HAP-1 (cell line): ENCODE measurements around the gene TMEM108.

Experiments used
- DNase-seq, 2 experiments: peaks; one replicate each; pipeline ENCODE4 v3.0.0-alpha.2; 2016 to 2020; ENCODE audit warnings: low spot score in 2 of 2
- H3K27me3 ChIP-seq: fragments of 250-450 bp; sonication (Bioruptor Pico); 2 replicates; pipeline ENCODE4 v1.5.1; 2020; ENCODE audit warnings: low read depth, mild to moderate bottlenecking, moderate library complexity
- H3K36me3 ChIP-seq: fragments of 250-450 bp; sonication (Bioruptor Pico); replicated peaks from 2 replicates; pipeline ENCODE4 v1.5.1; 2020; ENCODE audit warnings: mild to moderate bottlenecking
- H3K4me1 ChIP-seq: fragments of 250-450 bp; sonication (Bioruptor Pico); 2 replicates; pipeline ENCODE4 v1.5.1; 2020; ENCODE audit warnings: mild to moderate bottlenecking
- H3K4me3 ChIP-seq: fragments of 250-450 bp; sonication (Bioruptor Pico); 2 replicates; pipeline ENCODE4 v1.5.1; 2020; ENCODE audit warnings: mild to moderate bottlenecking, moderate library complexity
- H3K9me3 ChIP-seq: fragments of 250-450 bp; sonication (Bioruptor Pico); 2 replicates; pipeline ENCODE4 v1.5.1; 2020; ENCODE audit warnings: mild to moderate bottlenecking, moderate library complexity
- in situ Hi-C: fragments of 300-500 bp; cut with MboI; formaldehyde crosslinking; loops from 3 replicates; pipeline ENCODE4 v1.14.3; 2020; ENCODE audit warnings: low sequenced_read_pairs, inconsistent platforms, mixed read lengths

The TMEM108 gene

DNA sequence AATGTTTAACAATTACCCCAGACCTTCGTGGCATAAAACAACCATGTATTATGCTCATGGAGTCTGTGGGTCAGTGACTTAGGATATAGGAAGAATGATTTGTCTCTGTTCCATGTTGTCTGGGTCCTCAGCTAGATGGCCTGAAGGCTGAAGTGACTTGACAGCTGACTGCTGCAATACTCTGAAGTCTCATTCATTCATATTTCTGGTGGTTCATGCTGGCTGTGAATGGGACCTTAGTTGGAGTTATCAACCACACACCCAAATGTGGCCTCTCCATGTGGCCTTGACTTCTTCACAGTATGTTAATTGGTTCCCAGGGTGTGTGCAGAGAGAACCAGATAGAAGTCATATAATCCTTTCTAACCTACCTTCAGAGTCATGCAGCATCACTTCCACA, 216.5 kb downstream of the TMEM108 start:
- no peak overlapping the region for H3K4me3 ChIP-seq
- no peaks in the 10 kb centered on the region for H3K9me3 ChIP-seq
- H3K4me1 ChIP-seq: no peaks in the 10 kb centered on the region
- H3K36me3 ChIP-seq: no peaks in the 10 kb centered on the region
- in situ Hi-C loops: no loop called here
- H3K27me3 ChIP-seq: no peaks in the 10 kb centered on the region
- DNase-seq: no peak

GRCh38 chr3:133256787-133257483, 218.7 kb downstream of the TMEM108 start:
- peak in 1 of 2 experiments; percentile 9 for DNase-seq
- Histone ChIP-seq H3K4me3 (no peak overlapping the region), H3K9me3 (no peaks in the 10 kb centered on the region), H3K4me1 (no peaks in the 10 kb centered on the region), H3K27me3 (no peaks in the 10 kb centered on the region), H3K36me3 (no peaks in the 10 kb centered on the region)
- in situ Hi-C loops: no loop called here

GRCh38 chr3:133258358-133258757, 220.2 kb downstream of the TMEM108 start:
- Histone ChIP-seq H3K36me3 (no peaks in the 10 kb centered on the region), H3K4me1 (no peaks in the 10 kb centered on the region), H3K4me3 (no peak overlapping the region), H3K27me3 (no peaks in the 10 kb centered on the region), H3K9me3 (no peaks in the 10 kb centered on the region)
- in situ Hi-C loops: no loop called here
- DNase-seq: no peak

- H3K4me3 ChIP-seq: no peak overlapping the region
- H3K4me1 ChIP-seq: no peaks in the 10 kb centered on the region
- no peaks in the 10 kb centered on the region for H3K9me3 ChIP-seq
- in situ Hi-C loops: no loop called here
- no peak for DNase-seq
- H3K27me3 ChIP-seq: no peaks in the 10 kb centered on the region
- no peaks in the 10 kb centered on the region for H3K36me3 ChIP-seq
These were observed 221.6 kb downstream of the TMEM108 start for GRCh38 chr3:133259767-133260166.

DNA sequence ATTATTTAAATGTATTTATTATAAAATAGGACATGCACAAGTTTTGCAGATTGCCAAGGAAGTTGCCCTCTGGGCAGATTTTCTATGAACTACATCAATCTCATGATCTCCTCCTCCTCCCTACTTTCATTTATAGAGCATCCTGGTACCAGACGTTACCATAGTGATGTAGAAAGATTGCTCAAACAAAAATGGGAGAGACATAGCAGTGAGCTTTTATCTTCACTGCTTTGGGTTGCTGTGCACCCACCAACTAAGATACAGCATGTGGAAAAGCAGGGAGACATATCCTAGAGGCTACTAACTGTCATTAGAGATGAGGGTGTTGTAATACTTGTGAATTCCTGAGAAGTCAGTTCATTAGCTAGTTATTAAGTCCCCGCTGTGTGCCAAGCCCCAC, 224.1 kb downstream of the TMEM108 start:
- Histone ChIP-seq H3K36me3 (no peaks in the 10 kb centered on the region), H3K27me3 (no peaks in the 10 kb centered on the region), H3K4me1 (no peaks in the 10 kb centered on the region), H3K4me3 (no peak overlapping the region), H3K9me3 (no peaks in the 10 kb centered on the region)
- no peak for DNase-seq
- in situ Hi-C loops: no loop called here

GRCh38 chr3:133264920-133265319, 226.7 kb downstream of the TMEM108 start:
- DNase-seq: no peak
- H3K27me3 ChIP-seq: no peaks in the 10 kb centered on the region
- no peaks in the 10 kb centered on the region for H3K4me1 ChIP-seq
- H3K4me3 ChIP-seq: no peak overlapping the region
- no peaks in the 10 kb centered on the region for H3K36me3 ChIP-seq
- in situ Hi-C loops: no loop called here
- H3K9me3 ChIP-seq: no peaks in the 10 kb centered on the region

GRCh38 chr3:133268726-133269134, 230.5 kb downstream of the TMEM108 start:
- Histone ChIP-seq H3K36me3 (no peaks in the 10 kb centered on the region), H3K27me3 (no peaks in the 10 kb centered on the region)
- in situ Hi-C loops: no loop called here

DNA sequence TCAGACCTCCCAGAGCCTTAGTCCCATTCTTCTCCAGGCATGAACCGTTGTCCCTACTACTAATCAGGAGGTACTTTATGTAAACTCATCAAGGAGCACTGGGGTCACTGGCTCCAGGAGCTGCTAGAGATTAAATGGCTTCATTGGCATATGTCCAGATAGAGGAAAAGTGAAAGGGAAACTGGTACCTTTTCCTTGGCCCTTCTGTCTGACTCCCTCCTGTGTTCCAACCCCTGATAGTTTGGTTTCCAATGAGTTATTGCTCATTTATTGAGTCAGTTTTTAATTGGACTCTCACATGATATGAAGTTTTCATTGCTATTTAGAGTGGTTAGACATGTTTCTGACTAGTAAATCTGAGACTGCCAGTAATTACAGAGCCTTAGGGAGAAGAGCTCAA, 231.2 kb downstream of the TMEM108 start:
- H3K27me3 ChIP-seq: no peaks in the 10 kb centered on the region
- H3K36me3 ChIP-seq: no peaks in the 10 kb centered on the region
- H3K4me1 ChIP-seq: no peaks in the 10 kb centered on the region
- no peaks in the 10 kb centered on the region for H3K9me3 ChIP-seq
- no peak overlapping the region for H3K4me3 ChIP-seq
- DNase-seq: no peak
- in situ Hi-C loops: no loop called here

More at GRCh38 chr3:133268726-133269134, 230.5 kb downstream of the TMEM108 start:
- no peak for DNase-seq
- H3K4me3 ChIP-seq: no peak overlapping the region
- no peaks in the 10 kb centered on the region for H3K4me1 ChIP-seq
- no peaks in the 10 kb centered on the region for H3K9me3 ChIP-seq

DNA sequence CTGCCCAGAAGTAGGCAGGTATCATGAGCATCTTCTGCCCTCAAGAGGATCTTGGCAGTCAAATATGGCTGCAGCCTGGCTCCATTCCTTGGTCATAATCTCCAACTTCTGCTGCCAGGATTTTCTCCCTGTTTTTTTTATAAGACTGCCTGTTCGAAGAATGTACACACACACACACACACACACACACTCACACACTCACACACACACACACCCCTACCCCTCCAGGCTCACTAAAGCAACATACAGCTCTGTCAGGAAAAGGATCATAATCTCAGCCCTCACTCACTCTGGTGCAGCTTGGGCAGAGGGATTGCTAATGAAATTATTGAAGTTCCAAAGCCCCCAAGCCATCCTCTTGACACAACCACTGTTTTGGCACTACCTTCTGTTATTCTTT, 232.4 kb downstream of the TMEM108 start:
- in situ Hi-C loops: no loop called here
- no peaks in the 10 kb centered on the region for H3K36me3 ChIP-seq
- no peak for DNase-seq
- no peaks in the 10 kb centered on the region for H3K9me3 ChIP-seq
- H3K4me3 ChIP-seq: no peak overlapping the region
- no peaks in the 10 kb centered on the region; the same call in 1 of the 2 replicates for H3K27me3 ChIP-seq
- no peaks in the 10 kb centered on the region for H3K4me1 ChIP-seq

- no peaks in the 10 kb centered on the region; the same call in 1 of the 2 replicates for H3K27me3 ChIP-seq
- no peaks in the 10 kb centered on the region for H3K36me3 ChIP-seq
- in situ Hi-C loops: no loop called here
- no peaks in the 10 kb centered on the region for H3K4me1 ChIP-seq
- no peak overlapping the region for H3K4me3 ChIP-seq
- no peaks in the 10 kb centered on the region for H3K9me3 ChIP-seq
- no peak for DNase-seq
These were observed 232.9 kb downstream of the TMEM108 start for GRCh38 chr3:133271042-133271441.

- Histone ChIP-seq H3K27me3 (no peaks in the 10 kb centered on the region; the same call in 1 of the 2 replicates), H3K4me3 (no peak overlapping the region), H3K36me3 (no peaks in the 10 kb centered on the region), H3K4me1 (no peaks in the 10 kb centered on the region), H3K9me3 (no peaks in the 10 kb centered on the region)
- DNase-seq: no peak
- in situ Hi-C loops: no loop called here
These were observed 233.3 kb downstream of the TMEM108 start for GRCh38 chr3:133271539-133271938.

DNA sequence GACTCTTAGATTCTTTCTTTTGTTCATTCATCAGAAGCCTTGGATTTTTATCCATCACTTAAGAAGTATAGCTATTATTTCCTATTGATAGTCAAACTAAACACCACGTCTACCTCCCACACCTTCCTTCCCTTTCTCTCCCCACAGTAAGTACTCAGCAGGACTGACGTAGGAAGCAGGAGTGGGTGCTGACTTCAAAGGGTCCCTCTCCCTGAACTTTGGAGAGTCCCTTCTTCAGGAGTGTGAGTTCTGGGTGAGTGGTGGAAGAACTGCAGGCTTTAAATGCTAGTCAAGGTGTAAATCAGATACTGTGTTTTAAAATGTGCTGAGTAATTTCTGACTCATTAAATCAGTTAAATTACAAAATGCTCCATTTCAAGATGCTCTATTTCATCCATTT, 235.2 kb downstream of the TMEM108 start:
- H3K4me3 ChIP-seq: no peak overlapping the region
- H3K9me3 ChIP-seq: no peaks in the 10 kb centered on the region
- no peaks in the 10 kb centered on the region for H3K36me3 ChIP-seq
- H3K27me3 ChIP-seq: no peaks in the 10 kb centered on the region; the same call in 1 of the 2 replicates
- H3K4me1 ChIP-seq: no peaks in the 10 kb centered on the region
- in situ Hi-C loops: no loop called here
- no peak for DNase-seq

GRCh38 chr3:133274477-133274876, 236.3 kb downstream of the TMEM108 start:
- H3K4me3 ChIP-seq: no peak overlapping the region
- no peaks in the 10 kb centered on the region for H3K36me3 ChIP-seq
- in situ Hi-C loops: no loop called here
- H3K9me3 ChIP-seq: no peaks in the 10 kb centered on the region
- H3K4me1 ChIP-seq: no peaks in the 10 kb centered on the region
- no peaks in the 10 kb centered on the region; the same call in 1 of the 2 replicates for H3K27me3 ChIP-seq
- DNase-seq: no peak

DNA sequence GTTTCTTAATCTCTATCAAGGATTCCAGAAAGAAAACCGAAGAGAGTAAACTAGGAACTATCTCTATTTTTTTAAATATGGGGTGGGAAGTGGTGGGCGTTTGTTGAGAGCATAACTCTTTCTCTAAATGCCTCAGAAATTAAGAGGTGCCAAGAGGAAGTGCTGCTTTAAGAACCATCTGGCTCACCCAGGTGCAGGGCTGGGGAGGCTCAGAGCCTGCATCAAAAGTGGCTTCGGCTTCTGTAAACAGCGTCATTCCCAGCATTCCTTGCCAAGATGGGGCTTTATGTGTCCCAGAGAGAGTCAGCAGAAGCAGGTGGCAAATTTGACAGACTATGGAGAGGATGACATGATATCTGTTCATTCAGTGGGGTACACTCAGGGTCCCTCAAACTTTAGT, 238.4 kb downstream of the TMEM108 start:
- no peaks in the 10 kb centered on the region; the same call in 1 of the 2 replicates for H3K27me3 ChIP-seq
- H3K36me3 ChIP-seq: no peaks in the 10 kb centered on the region
- no peaks in the 10 kb centered on the region for H3K9me3 ChIP-seq
- in situ Hi-C loops: no loop called here
- no peaks in the 10 kb centered on the region for H3K4me1 ChIP-seq
- DNase-seq: no peak
- H3K4me3 ChIP-seq: no peak overlapping the region

DNA sequence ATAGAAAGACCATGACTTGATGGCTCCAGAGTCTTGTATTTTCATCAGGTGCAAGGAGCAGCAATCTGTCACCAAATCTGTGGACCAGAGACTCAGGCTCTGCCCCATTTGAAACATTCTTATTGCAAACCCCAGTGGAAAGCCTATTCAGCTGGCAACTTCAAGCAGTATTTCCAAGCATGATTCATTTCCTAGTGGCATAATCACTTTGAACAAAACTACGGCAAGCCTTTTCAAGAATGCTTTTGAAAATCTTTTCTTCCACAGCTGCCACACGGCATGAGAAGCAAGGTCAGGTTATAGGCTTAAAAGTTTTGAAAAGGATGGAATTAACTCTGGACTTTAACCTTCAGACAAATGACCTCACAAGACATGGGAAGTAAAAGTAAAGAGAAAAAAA, 239.6 kb downstream of the TMEM108 start:
- in situ Hi-C loops: no loop called here
- DNase-seq: no peak
- no peaks in the 10 kb centered on the region; the same call in 1 of the 2 replicates for H3K27me3 ChIP-seq

More for the DNA sequence above, 239.6 kb downstream of the TMEM108 start:
- Histone ChIP-seq H3K4me3 (no peak overlapping the region), H3K36me3 (no peaks in the 10 kb centered on the region), H3K4me1 (no peaks in the 10 kb centered on the region), H3K9me3 (no peaks in the 10 kb centered on the region)
